MG63 (cell line): ENCODE results near the gene LAP3. TPM values are rescaled to one million over a fixed set of nuclear protein-coding genes. Genes with fewer than 3 reads are reported as not detected.
"Not testable (repeated sequence)": the region's sequence is repeated elsewhere in the genome, so short reads cannot be mapped to it uniquely, and the experiment has no call there.

Source experiments
- DNase-seq: peaks from one replicate; pipeline ENCODE4 v3.0.0-alpha.2; 2020
- H3K27me3 ChIP-seq: fragments of 250-450 bp; sonication (Bioruptor Pico); 2 replicates; pipeline ENCODE4 v1.5.1; 2020; ENCODE audit warnings: mild to moderate bottlenecking, moderate library complexity
- H3K36me3 ChIP-seq: fragments of 250-450 bp; sonication (Bioruptor Pico); 2 replicates; pipeline ENCODE4 v1.5.1; 2020; ENCODE audit warnings: mild to moderate bottlenecking, moderate library complexity
- H3K4me3 ChIP-seq: fragments of 250-450 bp; sonication (Bioruptor Pico); 2 replicates; pipeline ENCODE4 v1.5.1; 2020; ENCODE audit warnings: mild to moderate bottlenecking, moderate library complexity
- H3K9me3 ChIP-seq: fragments of 250-450 bp; sonication (Bioruptor Pico); 2 replicates; pipeline ENCODE4 v1.5.1; 2020; ENCODE audit warnings: mild to moderate bottlenecking, moderate library complexity
- total RNA-seq: library from RNA; depleted of rRNA; stranded (reverse); fragments of >200 nt; shearing (Covaris generic); gene quantifications from 2 replicates; pipeline ENCODE4 v1.2.3, GENCODE V29; 2014; ENCODE audit warnings: low replicate concordance; rRNA removed

LAP3 gene
- total RNA-seq, result 83.4 and 102 TPM in 2 replicates

DNA sequence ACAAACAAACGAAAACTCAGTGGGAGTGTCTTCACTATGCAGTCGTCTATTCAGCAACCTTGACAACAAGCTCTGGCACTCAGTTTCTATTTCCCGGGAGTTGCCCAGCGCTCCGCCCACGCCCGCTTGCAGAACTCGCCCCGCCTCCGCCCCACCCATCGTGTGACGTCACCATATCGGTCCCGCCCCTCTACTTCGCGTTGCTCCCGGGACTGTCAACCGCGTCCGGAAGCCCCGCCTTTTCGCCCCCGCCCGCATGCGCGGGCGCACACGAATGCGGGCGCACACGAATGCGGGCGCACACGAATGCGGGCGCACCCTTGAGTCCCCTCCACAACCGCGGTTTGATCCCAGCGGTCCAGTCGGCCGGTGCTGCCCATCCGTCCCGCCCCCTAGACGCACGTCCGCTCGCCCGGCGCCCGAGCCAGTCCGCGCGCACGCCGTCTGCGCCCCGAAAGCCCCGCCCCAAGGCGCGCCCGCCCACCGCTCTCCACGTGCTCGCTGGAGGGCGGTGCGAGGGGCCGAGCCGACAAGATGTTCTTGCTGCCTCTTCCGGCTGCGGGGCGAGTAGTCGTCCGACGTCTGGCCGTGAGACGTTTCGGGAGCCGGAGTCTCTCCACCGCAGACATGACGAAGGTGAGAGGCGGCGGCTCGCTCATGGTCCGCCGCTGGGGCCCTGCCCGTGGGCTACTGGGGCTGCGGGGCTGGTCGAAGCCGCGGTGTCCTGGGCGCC, at the start of gene LAP3:
Gene LAP3, plus strand, starts transcription at position 267 of the 733 bp plus-strand sequence. Its CDS starts 268 bp downstream, at position 535.
- DNase-seq, result peak; percentile 90
- no peaks in the 10 kb centered on the region for H3K9me3 ChIP-seq
- H3K36me3 ChIP-seq, result peaks cover 13% of the 10 kb centered on the region
- H3K27me3 ChIP-seq, result no peaks in the 10 kb centered on the region
- H3K4me3 ChIP-seq, result peak within 1 kb of the TSS; percentile 85

DNA sequence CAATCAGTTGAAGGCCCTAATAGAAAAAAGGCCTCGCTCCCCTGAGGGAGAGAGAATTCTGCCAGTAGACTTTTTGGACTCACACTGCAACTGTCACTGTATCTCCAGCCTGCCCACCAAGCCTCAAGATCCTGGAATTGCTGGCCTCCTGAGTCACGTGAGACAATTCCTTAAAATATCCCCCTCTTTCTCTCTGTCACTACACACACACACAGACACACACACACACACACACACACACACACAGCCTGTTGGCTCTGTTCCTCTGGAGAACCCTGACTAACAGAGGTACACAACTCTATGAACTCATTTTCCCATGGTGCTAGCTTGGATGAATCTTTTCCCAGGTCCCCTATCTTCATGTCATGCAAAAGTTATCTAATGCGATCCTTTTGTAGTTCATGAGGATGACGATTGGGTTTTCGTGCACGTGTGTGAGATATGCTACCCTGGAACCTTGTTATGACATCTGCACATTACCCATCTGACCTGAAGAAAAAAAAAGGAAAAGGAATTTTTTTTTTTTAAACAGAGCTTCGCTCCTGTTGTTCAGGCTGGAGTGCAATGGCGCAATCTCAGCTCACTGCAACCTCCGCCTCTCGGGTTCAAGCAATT, 48.3 kb upstream of the LAP3 start:
- no peak for DNase-seq
- Histone ChIP-seq H3K9me3 (no peaks in the 10 kb centered on the region), H3K36me3 (no peaks in the 10 kb centered on the region), H3K27me3 (no peaks in the 10 kb centered on the region), H3K4me3 (no peak overlapping the region)

DNA sequence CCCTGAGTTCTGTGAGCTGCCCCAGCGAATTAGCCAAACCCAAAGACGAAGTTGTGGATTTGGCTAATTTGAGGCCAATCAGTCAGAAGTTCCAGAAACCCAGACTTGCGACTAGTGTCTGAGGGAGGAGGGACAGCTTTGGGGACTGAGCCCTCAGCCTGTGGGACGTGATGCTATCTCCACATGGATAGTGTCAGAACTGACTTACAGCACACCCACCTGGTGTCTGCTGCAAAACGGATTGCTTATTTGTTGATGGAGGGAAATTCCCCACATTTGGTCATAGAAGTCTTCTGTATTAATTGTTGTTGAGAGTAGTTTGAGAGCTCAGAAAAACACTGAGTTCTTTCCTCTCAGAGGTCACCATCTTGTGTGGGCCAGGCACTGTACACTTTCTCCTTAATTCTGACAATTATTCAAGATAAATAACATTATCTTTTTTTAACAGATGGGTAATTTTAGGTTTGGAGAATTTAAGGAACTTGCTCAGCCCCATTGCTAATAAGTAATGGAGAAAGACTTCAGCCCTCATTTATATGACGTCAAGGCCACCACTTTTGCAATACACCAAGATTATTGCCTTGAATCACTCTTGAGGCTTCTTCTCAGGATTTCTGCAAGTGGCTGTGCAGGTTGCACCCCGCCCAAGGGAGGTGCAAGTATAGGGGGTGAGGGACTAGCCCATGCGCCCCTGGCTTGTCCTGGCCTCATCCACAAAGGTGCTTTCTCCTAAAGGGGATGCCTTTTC, 45.3 kb upstream of the LAP3 start:
- Histone ChIP-seq H3K36me3 (no peaks in the 10 kb centered on the region), H3K27me3 (no peaks in the 10 kb centered on the region), H3K4me3 (no peak overlapping the region), H3K9me3 (no peaks in the 10 kb centered on the region)
- DNase-seq, result no peak

DNA sequence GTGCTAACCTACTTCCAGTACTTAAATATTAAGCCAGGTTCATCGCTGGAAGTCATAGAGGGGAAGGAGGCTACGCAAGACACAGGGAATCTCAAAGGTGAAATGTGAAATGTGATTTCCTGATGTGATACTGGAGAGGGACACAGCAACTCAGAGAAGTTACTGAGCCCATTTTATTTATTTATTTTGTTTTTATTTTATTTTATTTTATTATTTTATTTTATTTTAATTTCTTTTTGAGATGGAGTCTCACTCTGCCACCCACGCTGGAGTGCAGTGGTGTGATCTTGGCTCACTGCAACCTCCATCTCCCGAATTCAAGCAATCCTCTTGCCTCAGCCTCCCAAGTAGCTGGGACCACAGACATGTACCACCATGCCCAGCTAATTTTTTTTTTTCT, 42.3 kb upstream of the LAP3 start:
- no peak overlapping the region for H3K4me3 ChIP-seq
- H3K9me3 ChIP-seq, result no peaks in the 10 kb centered on the region
- DNase-seq, result no peak

DNA sequence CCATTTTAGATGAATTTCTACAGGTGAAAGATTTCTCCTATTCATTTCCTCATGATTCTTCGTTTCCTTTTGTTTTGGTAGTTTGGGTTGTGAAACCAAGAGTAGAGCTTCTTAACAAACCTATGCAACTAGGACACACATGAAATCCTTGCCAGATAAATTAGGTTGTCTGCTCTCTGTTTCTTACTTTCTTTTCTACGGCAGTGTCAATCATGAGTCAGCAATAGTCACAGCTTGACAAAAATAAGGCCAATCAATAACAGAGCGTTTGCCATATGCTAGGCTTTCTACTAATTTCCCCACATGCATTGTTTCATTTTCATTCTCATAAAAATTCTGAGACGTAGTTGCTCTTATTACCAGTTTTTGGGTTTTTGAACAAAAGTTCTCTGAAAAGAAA, 41.8 kb upstream of the LAP3 start:
- no peaks in the 10 kb centered on the region for H3K36me3 ChIP-seq
- no peaks in the 10 kb centered on the region for H3K27me3 ChIP-seq
- DNase-seq, result no peak
- no peaks in the 10 kb centered on the region for H3K9me3 ChIP-seq
- no peak overlapping the region for H3K4me3 ChIP-seq

More for the DNA sequence above, 42.3 kb upstream of the LAP3 start:
- H3K27me3 ChIP-seq, result no peaks in the 10 kb centered on the region
- no peaks in the 10 kb centered on the region for H3K36me3 ChIP-seq

DNA sequence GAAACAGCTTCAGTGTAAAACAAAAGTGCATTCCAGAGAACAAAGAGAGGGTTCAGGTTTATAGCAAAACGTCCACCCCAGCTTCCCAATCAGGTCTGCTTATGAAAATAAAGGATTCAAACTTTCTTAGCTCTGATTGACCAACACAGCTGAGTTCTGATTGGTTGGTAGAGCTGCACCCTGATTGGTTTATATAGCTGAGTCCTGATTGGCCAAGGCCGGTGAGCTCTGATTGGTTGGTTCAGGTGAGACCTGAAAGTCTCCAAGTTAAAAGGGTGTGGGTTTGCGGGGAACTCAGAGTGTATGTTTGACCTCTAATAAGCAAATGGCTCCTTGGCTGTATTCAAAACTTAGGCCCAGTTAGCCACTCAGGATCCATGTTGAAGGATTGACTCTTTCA, 41.1 kb upstream of the LAP3 start:
- no peaks in the 10 kb centered on the region for H3K9me3 ChIP-seq
- no peak overlapping the region for H3K4me3 ChIP-seq
- H3K27me3 ChIP-seq, result no peaks in the 10 kb centered on the region
- no peaks in the 10 kb centered on the region for H3K36me3 ChIP-seq
- DNase-seq, result no peak

DNA sequence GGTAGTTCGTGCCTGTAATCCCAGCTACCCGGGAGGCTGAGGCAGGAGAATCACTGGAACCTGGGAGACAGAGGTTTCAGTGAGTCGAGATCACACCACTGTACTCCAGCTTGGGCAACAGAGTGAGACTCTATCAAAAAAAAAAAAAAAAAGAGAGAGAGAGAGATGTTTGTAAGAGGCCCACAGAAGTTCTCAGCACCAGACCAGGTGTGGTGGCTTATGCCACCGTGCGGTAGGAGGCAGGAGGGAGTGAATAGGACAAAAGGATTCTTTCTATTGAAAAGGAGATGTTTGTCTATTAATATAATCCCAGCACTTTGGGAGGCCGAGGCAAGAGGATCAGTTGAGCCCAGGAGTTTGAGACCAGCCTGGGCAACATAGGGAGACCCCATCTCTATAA, 39.9 kb upstream of the LAP3 start:
- H3K9me3 ChIP-seq, H3K27me3 ChIP-seq, H3K4me3 ChIP-seq, H3K36me3 ChIP-seq, DNase-seq: not testable (repeated sequence)

DNA sequence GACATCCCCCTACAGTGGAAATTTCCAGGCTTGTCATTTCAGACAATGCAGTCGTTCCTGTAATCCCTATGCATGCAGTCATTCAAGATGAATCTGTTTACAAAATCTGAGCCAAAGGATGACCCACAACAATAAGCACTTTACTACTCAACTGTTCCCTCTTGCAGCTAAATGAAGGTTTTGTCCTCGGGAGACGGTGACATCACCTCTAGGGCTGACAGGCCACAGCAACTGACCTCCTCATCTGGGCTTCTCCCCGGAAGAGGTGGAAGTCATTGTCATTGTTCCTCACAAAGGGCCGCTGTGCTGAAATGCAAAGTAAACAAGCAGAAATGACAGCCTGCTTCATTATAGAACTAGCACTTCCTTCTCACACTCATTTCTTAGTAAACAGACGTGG, 32.8 kb upstream of the LAP3 start:
- Histone ChIP-seq H3K27me3 (no peaks in the 10 kb centered on the region), H3K9me3 (no peaks in the 10 kb centered on the region), H3K4me3 (no peak overlapping the region), H3K36me3 (no peaks in the 10 kb centered on the region)
- peak; percentile 15 for DNase-seq

DNA sequence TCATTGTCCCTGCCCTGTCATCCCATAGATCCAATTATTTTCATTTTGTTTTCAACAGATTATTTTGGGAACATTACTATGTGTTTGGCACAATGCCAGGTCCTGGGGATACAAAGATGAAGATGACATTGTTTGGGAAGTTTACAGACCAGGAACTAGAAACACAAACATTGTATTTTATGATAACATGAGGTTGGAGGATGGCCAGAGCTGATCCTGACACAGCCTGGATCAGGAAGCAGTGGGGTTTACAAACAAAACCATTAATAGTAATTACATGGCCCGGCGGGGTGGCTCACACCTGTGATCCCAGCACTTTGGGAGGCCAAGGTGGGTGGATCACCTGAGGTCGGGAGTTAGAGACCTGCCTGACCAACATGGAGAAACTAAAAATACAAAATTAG, 32.2 kb upstream of the LAP3 start:
- H3K4me3 ChIP-seq, result no peak overlapping the region
- no peaks in the 10 kb centered on the region for H3K36me3 ChIP-seq
- no peaks in the 10 kb centered on the region for H3K27me3 ChIP-seq
- H3K9me3 ChIP-seq, result no peaks in the 10 kb centered on the region
- DNase-seq, result no peak

DNA sequence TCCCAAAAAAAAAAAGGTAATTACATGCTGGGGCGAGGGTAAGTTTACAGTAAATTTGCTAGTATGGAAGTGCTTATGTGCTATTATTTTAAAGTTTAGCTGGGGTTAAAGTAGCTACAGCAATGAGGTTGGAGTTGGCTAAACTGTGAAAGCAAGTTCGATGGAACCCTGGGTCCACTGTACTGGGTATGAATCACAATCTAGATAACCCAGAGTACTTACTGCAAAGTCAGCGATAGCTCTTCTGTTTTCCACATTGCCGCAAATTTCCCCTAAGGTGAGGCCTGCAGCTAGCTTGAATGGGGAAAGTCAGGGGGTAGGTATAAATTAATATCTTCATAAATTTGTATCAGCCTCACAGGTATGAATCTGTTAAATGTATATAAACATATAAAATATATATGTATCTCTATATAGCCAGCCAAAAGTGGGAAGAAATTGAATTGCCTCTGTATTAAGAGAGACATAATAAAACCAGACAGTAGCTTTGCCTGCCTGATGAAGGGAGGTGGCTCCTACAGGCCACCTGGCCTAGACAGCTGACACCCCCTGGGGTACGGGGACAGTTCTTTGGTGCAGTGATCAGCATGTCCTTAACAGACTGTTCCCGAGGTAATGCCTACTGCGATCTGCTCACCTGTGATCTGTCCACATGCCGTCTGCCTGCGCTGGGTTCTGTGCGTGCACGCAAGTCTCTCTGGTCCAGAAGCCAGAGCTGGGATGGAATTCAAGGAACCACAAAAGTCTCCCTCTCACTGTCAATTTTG, 31.4 kb upstream of the LAP3 start:
- DNase-seq, result no peak

DNA sequence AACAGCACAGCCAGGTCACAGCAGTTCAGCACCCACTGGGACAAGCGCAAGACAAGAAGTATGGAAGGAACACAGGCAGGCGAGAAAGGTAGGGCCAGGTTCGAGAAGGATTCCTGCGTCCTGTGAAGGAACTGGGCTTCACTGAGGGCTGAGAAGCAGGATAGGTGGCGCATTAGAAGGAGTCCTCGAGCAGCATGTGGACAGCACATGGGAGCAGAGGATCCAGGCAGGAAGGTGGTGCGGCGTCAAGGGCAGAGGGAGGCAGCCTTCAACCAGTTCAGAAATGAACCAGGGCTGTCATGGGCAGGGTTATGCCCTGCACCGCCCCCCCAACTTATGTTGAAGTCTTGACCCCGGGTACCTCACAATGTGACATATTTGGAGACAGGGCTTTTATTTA, 30.8 kb upstream of the LAP3 start:
- DNase-seq, result no peak

More for the DNA sequence above, 31.4 kb upstream of the LAP3 start:
- no peaks in the 10 kb centered on the region for H3K36me3 ChIP-seq
- H3K9me3 ChIP-seq, result no peaks in the 10 kb centered on the region
- no peak overlapping the region for H3K4me3 ChIP-seq
- H3K27me3 ChIP-seq, result no peaks in the 10 kb centered on the region

DNA sequence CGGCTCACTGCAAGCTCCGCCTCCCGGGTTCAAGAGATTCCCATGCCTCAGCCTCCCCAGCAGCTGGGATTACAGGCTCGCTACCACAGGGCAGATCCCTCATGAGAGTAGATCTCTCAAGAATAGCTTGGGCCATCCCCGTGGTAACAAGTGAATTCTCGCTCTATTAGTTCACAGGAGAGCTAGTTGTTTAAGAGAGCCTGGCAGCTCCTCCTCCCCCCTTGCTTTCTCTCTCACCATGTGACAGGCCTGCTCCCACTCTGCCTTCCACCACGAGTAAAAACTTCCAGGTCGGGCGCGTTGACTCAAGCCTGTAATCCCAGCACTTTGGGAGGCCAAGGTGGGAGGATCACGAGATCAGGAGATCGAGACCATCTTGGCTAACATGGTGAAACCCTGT, 30.3 kb upstream of the LAP3 start:
- Histone ChIP-seq H3K27me3 (no peaks in the 10 kb centered on the region), H3K36me3 (no peaks in the 10 kb centered on the region), H3K9me3 (no peaks in the 10 kb centered on the region), H3K4me3 (no peak overlapping the region)
- DNase-seq, result no peak

More for the DNA sequence above, 30.8 kb upstream of the LAP3 start:
- Histone ChIP-seq H3K9me3 (no peaks in the 10 kb centered on the region), H3K27me3 (no peaks in the 10 kb centered on the region), H3K36me3 (no peaks in the 10 kb centered on the region), H3K4me3 (no peak overlapping the region)

DNA sequence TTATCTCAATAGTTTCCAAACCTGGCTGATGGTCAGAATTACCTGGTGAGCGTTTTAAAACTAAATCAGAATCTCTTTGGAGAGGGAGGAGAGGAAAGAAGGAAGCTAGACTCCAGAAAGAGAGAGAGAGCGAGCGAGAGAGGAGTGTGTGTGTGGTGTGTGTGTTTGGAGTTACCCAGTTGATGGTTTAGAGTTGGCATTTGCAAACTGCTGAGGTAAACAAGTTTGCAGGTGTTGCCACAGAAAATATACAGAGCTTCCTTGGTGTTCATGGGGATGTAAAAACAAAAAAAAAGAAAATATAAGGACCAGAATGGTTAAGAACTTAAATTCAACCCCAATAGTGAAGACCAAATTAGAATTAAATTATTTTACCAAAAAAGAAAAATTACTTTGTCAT, 26.4 kb upstream of the LAP3 start:
- H3K36me3 ChIP-seq, result no peaks in the 10 kb centered on the region
- DNase-seq, result no peak
- H3K27me3 ChIP-seq, result no peaks in the 10 kb centered on the region
- H3K4me3 ChIP-seq, result no peak overlapping the region
- no peaks in the 10 kb centered on the region for H3K9me3 ChIP-seq

DNA sequence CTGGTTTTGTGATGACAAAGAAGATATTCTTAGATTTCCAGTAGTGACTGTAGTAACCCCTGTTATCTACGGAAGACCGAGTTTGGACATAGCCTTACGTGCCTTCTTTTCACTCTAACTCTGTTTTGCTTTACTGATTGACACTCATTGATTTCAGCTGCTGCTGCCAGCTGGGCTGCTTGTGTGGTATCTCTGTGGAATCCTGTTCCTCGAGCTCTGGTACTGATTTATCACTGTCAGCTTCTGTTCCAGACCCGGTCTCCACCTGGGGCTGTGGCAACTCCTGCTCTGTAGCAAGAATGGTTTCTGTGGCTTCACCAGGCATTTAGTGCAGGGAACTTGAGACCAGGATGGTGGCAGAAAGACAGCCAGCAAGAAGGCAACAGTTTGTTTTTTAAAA, 24.6 kb upstream of the LAP3 start:
- Histone ChIP-seq H3K4me3 (no peak overlapping the region), H3K36me3 (no peaks in the 10 kb centered on the region), H3K9me3 (no peaks in the 10 kb centered on the region), H3K27me3 (no peaks in the 10 kb centered on the region)
- no peak for DNase-seq

DNA sequence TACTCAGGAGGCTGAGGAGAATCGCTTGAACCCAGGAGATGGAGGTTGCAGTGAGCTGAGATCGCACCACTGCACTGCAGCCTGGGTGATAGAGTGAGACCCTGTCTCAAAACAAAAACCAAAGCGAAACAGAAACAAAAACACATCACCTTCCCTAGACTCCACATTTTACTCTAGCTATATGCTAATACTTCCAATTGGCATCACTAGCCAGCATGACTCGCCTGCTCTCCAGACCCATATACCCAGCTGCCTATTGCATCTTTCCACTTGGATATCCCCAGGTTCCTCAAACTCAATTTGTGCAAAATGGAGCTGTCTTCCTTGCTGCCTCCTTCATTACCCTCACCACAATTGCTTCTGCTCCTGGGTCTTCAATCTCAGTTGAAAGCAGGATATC, 22.4 kb upstream of the LAP3 start:
- no peak for DNase-seq
- H3K27me3 ChIP-seq, result no peaks in the 10 kb centered on the region
- H3K9me3 ChIP-seq, result no peaks in the 10 kb centered on the region
- no peak overlapping the region for H3K4me3 ChIP-seq
- no peaks in the 10 kb centered on the region for H3K36me3 ChIP-seq

DNA sequence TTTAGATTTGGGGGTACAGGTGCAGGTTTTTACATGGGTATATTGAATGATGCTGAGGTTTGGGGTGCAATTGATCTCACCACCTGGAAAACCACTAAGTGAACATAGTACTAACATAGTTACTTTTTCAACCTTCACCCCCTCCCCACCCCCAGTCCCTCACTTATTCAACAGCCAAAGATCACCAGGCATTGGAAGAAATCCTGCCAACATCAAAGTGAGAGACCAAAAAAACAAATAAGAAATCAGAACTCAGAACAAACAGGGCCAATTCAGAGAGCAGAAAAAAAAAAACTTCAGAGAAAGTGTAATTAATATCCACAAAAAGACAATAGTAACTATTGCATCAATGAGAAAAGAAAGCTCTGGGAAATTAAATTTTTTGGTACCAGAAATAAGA, 20.5 kb upstream of the LAP3 start:
- no peak for DNase-seq
- H3K9me3 ChIP-seq, result no peaks in the 10 kb centered on the region
- no peaks in the 10 kb centered on the region for H3K27me3 ChIP-seq
- no peaks in the 10 kb centered on the region for H3K36me3 ChIP-seq
- H3K4me3 ChIP-seq, result no peak overlapping the region

DNA sequence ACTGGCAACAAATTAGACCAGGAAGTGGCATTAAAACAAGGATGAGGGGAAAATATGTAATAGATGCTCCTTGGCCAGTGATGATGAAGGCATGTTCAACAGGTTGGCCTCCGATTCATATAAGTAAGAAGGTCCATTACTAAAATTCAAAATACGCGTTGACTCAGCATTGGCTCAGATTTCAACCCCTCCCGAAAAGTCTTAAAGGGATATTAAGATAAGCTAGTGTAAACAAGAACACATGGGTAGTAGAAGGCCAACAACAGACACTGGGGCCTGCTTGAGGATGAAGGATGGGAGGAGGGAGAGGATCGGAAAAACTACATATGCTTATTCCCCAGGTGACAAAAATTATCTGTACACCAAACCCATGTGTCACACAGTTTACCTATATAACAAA, 19.1 kb upstream of the LAP3 start:
- Histone ChIP-seq H3K36me3 (no peaks in the 10 kb centered on the region), H3K27me3 (no peaks in the 10 kb centered on the region), H3K9me3 (no peaks in the 10 kb centered on the region), H3K4me3 (no peak overlapping the region)
- DNase-seq, result no peak
